ENCODE measurements around the gene WDR18.
"Not testable (repeated sequence)": the region's sequence is repeated elsewhere in the genome, so short reads cannot be mapped to it uniquely, and the experiment has no call there.

DNA sequence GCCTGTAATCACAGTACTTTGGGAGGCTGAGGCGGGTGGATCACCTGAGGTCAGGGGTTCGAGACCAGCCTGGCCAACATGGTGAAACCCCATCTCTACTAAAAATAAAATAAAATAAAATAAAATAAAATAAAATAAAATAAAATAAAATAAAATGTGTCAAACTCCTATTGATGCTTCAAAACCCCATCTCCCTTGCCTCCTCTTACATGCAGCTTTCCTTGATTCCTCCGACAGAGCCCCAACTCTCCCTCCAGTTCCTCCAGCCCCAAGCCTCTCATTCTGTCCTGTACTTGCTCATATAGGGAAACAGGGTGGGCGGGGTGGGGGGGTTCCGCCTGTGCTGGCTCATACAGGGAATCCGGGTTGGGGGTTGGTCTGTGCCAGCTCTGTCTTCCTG is 40.9 kb downstream of the WDR18 start:
- not testable (repeated sequence) for TF ChIP-seq SMC3 (IDR thresholded peaks at IDR 0.05; ENCODE audit: low read depth, low read length); EP300 (IDR thresholded peaks at IDR 0.05; ENCODE audit: borderline replicate concordance in 1 of 2, low read depth in 1 of 2, low read length in 1 of 2)
- TF ChIP-seq, protein P1, sequence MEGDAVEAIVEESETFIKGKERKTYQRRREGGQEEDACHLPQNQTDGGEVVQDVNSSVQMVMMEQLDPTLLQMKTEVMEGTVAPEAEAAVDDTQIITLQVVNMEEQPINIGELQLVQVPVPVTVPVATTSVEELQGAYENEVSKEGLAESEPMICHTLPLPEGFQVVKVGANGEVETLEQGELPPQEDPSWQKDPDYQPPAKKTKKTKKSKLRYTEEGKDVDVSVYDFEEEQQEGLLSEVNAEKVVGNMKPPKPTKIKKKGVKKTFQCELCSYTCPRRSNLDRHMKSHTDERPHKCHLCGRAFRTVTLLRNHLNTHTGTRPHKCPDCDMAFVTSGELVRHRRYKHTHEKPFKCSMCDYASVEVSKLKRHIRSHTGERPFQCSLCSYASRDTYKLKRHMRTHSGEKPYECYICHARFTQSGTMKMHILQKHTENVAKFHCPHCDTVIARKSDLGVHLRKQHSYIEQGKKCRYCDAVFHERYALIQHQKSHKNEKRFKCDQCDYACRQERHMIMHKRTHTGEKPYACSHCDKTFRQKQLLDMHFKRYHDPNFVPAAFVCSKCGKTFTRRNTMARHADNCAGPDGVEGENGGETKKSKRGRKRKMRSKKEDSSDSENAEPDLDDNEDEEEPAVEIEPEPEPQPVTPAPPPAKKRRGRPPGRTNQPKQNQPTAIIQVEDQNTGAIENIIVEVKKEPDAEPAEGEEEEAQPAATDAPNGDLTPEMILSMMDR (IDR thresholded peaks at IDR 0.05), result not testable (repeated sequence)

Data from SK-N-SH (cell line).